ENCODE results near the gene DHRS2. TPM values are rescaled to one million over a fixed set of nuclear protein-coding genes. Genes with fewer than 3 reads are reported as not detected.
"Not testable (repeated sequence)": the region's sequence is repeated elsewhere in the genome, so short reads cannot be mapped to it uniquely, and the experiment has no call there.

DHRS2 gene, protein sequence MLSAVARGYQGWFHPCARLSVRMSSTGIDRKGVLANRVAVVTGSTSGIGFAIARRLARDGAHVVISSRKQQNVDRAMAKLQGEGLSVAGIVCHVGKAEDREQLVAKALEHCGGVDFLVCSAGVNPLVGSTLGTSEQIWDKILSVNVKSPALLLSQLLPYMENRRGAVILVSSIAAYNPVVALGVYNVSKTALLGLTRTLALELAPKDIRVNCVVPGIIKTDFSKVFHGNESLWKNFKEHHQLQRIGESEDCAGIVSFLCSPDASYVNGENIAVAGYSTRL
- polyA plus RNA-seq (2013, experiment 1 of 2), result 1.3 TPM
- 0.20 TPM for polyA plus RNA-seq (2013, experiment 2 of 2)

DNA sequence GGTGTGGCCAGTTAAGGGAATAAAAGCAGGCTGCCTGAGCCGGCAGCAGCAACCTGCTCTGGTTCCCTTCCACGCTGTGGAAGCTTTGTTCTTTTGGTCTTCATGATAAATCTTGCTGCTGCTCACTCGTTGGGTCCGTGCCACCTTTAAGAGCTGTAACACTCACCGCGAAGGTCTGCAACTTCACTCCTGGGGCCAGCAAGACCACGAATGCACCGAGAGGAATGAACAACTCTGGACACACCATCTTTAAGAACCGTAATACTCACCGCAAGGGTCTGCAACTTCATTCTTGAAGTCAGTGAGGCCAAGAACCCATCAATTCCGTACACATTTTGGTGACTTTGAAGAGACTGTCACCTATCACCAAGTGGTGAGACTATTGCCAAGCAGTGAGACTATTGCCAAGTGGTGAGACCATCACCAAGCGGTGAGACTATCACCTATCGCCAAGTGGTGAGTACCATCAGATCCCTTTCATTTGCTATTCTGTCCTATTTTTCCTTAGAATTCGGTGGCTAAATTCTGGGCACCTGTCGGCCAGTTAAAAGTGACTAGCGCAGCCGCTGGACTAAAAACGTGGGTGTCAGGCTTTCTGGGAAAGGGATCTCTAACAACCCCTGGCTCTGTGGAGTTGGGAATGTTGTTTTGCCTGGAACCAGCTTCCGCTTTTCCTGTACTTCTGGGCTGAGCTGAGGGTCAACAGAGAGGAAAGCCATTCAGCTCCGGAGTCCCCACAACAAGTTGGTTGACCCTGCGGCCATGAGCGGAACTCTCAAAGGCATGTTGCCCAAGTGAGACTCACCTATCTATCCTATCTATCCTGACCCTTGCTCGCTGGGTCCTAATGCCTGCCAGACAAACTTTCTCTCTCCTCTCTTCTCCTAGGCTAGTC, at the start of gene DHRS2:
Gene DHRS2 (plus strand): TSS at position 48 of the 895 bp plus-strand sequence. CDS start 2,501 bp downstream, outside the sequence.
- peaks cover 5% of the 10 kb centered on the region for H3K4me1 ChIP-seq (ENCODE audit: control insufficient read depth, insufficient read depth, low read length, poor library complexity, severe bottlenecking)
- no peak within 1 kb of the TSS for H3K4me3 ChIP-seq (ENCODE audit: extremely low read depth, insufficient read depth, low read length, poor library complexity, severe bottlenecking)
- H3K9me3 ChIP-seq (ENCODE audit: control insufficient read depth, low read length), result no peaks in the 10 kb centered on the region
- no peak within 1 kb of the TSS for H3K27ac ChIP-seq (ENCODE audit: low read depth, low read length, severe bottlenecking)
- 91 to 95% methylated on average over 23 of the region's 23 CpGs for WGBS, 2 experiments (ENCODE audit: insufficient coverage in 2 of 2)
- H3K36me3 ChIP-seq (ENCODE audit: control insufficient read depth, insufficient read depth, low read length), result no peaks in the 10 kb centered on the region

DNA sequence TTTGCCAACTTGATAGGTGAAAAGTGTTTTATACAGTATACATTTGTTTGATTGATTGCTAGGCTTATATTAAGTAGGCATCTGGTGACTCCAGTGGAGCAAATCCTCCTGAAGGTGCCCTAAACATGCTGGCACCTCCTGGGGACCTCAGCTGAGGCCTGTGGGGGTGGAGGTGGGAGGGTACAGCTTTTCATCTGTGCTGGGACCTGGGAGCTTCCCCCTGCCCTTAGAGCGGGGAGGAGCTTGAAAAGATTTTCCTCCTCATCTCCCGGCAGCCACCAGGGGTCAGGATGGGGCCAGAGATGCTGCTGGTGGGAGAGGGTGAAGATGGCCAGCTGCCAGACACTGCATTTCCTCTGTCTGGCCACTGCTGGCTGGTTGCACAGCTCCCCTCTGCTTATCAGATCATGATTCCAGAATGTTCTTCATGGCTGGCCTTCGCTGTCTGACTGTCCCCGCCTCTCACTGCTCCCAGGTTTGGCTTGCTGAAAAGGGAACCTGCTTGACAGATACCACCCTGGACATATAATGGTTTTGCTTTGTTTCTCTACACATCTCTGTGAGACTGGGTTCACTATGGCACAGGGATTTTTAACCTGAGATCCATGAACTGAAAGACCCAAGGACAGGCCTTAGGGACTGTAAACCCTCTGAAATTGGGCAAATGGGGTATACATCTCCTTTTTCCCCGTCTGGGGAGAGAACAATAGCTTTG, 47.1 kb upstream of the DHRS2 start:
- Histone ChIP-seq H3K4me1 (ENCODE audit: control insufficient read depth, insufficient read depth, low read length, poor library complexity, severe bottlenecking) (no peaks in the 10 kb centered on the region), H3K9me3 (ENCODE audit: control insufficient read depth, low read length) (no peaks in the 10 kb centered on the region), H3K4me3 (ENCODE audit: extremely low read depth, insufficient read depth, low read length, poor library complexity, severe bottlenecking) (no peak overlapping the region), H3K36me3 (ENCODE audit: control insufficient read depth, insufficient read depth, low read length) (no peaks in the 10 kb centered on the region), H3K27ac (ENCODE audit: low read depth, low read length, severe bottlenecking) (no peak overlapping the region)
- WGBS, 2 experiments (ENCODE audit: insufficient coverage in 2 of 2), result 0 to 15% methylated on average over 3 to 5 of the region's 5 CpGs

DNA sequence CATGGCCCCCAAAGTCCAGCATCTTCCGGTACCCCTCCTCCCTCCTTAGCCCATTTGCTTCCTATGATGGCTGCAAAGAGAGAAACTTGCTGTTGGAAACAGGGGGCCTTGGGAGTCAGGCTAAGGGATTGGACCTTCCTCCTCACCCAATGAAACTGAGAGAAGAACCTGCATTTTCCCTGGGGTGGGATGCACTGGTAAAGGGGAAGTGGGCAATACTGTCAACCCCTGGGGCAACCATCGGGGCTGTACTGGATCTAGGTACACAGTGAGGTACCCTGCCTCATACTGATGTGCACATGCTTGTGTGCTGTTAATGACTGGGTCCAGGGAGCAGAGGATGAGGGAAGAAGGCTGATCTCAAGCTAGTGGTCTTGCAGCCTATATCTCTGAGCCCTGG, 46.6 kb upstream of the DHRS2 start:
- Histone ChIP-seq H3K9me3 (ENCODE audit: control insufficient read depth, low read length) (no peaks in the 10 kb centered on the region), H3K27ac (ENCODE audit: low read depth, low read length, severe bottlenecking) (no peak overlapping the region), H3K4me1 (ENCODE audit: control insufficient read depth, insufficient read depth, low read length, poor library complexity, severe bottlenecking) (no peaks in the 10 kb centered on the region), H3K36me3 (ENCODE audit: control insufficient read depth, insufficient read depth, low read length) (no peaks in the 10 kb centered on the region), H3K4me3 (ENCODE audit: extremely low read depth, insufficient read depth, low read length, poor library complexity, severe bottlenecking) (no peak overlapping the region)
- 100% methylated on average over 1 to 2 of the region's 2 CpGs for WGBS, 2 experiments (ENCODE audit: insufficient coverage in 2 of 2)

DNA sequence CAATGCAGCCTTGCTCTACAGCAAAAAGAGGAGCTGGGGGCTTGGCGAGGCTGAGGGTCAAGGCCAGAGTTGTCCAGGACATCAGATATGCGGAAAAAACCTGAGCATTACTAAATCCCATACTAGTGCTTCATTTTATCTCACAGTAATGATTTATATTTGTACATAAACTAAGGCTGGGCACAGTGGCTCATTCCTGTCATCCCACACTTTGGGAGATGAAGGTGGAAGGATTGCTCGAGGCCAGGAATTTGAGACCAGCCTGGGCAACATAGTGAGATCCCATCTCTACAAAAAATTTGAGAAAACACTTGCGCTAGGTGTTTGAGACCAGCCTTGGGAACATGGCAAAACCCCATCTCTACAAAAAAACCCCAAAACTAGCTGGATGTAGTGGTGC, 46.0 kb upstream of the DHRS2 start:
- H3K9me3 ChIP-seq (ENCODE audit: control insufficient read depth, low read length), result no peaks in the 10 kb centered on the region
- 82 to 100% methylated on average over 1 to 2 of the region's 4 CpGs for WGBS, 2 experiments (ENCODE audit: insufficient coverage in 2 of 2)
- no peak overlapping the region for H3K4me3 ChIP-seq (ENCODE audit: extremely low read depth, insufficient read depth, low read length, poor library complexity, severe bottlenecking)

DNA sequence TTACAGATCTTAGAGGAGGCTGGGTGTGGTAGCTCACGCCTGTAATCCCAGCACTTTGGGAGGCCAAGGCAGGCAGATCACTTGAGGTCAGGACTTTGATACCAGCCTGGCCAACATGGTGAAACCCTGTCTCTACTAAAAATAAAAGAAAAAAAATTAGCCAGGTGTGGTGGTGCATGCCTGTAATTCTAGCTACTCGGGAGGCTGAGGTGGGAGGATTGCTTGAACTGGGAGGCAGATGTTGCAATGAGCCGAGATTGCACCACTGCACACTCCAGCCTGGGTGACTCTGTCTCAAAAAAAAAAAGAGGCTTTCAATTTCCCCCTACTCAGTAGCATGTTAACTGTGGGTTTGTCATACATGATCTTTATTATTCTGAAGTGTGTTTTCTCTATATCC, 42.0 kb upstream of the DHRS2 start:
- not testable (repeated sequence) for H3K27ac ChIP-seq (ENCODE audit: low read depth, low read length, severe bottlenecking); H3K36me3 ChIP-seq (ENCODE audit: control insufficient read depth, insufficient read depth, low read length); H3K4me1 ChIP-seq (ENCODE audit: control insufficient read depth, insufficient read depth, low read length, poor library complexity, severe bottlenecking); H3K9me3 ChIP-seq (ENCODE audit: control insufficient read depth, low read length); H3K4me3 ChIP-seq (ENCODE audit: extremely low read depth, insufficient read depth, low read length, poor library complexity, severe bottlenecking)
- WGBS, 2 experiments (ENCODE audit: insufficient coverage in 2 of 2), result 80% methylated on average over 2 of the region's 3 CpGs

More for the DNA sequence above, 46.0 kb upstream of the DHRS2 start:
- Histone ChIP-seq H3K36me3 (ENCODE audit: control insufficient read depth, insufficient read depth, low read length) (no peaks in the 10 kb centered on the region), H3K27ac (ENCODE audit: low read depth, low read length, severe bottlenecking) (no peak overlapping the region), H3K4me1 (ENCODE audit: control insufficient read depth, insufficient read depth, low read length, poor library complexity, severe bottlenecking) (no peaks in the 10 kb centered on the region)

DNA sequence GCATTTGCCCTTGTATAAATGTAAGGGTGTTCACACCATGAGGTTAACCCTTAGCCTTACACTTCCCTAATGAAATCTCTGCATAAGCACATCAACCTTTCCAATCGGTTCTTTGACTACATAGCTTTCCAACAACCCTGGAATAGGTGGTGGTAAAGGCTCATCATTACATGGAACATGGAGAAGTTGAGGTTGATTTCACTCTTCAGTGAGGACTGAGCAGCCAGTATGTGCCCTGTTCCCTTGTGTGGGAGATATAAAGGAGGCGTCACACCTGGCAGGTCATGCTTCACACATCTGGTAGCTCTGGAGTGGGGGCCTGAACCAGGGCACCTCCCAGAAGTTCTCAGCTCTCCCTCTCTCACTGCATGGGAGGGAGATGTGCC, 35.8 kb upstream of the DHRS2 start:
- H3K4me3 ChIP-seq (ENCODE audit: extremely low read depth, insufficient read depth, low read length, poor library complexity, severe bottlenecking), result no peak overlapping the region
- peaks cover 3% of the 10 kb centered on the region for H3K4me1 ChIP-seq (ENCODE audit: control insufficient read depth, insufficient read depth, low read length, poor library complexity, severe bottlenecking)
- 67 to 100% methylated on average over 1 of the region's 2 CpGs for WGBS, 2 experiments (ENCODE audit: insufficient coverage in 2 of 2)
- no peaks in the 10 kb centered on the region for H3K36me3 ChIP-seq (ENCODE audit: control insufficient read depth, insufficient read depth, low read length)
- no peaks in the 10 kb centered on the region for H3K9me3 ChIP-seq (ENCODE audit: control insufficient read depth, low read length)
- H3K27ac ChIP-seq (ENCODE audit: low read depth, low read length, severe bottlenecking), result no peak overlapping the region

DNA sequence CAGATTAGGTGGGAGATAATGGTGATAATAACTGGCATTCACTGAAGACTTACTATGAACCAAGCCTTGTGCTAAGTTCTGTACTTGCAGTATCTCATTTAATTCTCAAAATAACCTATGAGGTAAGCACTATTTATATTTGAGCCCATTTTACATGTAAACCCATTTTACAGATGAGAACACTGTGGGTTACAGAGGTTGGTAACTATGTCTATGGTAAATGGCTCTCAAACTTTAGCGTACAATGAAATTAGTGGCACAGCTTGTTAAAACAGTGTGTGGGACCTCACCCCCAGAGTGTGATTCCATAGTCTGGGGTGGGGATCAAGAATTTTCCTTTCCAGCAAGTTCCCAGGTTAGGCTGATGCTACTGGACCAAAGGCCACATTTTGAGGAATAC, 35.4 kb upstream of the DHRS2 start:
- Histone ChIP-seq H3K36me3 (ENCODE audit: control insufficient read depth, insufficient read depth, low read length) (no peaks in the 10 kb centered on the region), H3K27ac (ENCODE audit: low read depth, low read length, severe bottlenecking) (no peak overlapping the region), H3K4me3 (ENCODE audit: extremely low read depth, insufficient read depth, low read length, poor library complexity, severe bottlenecking) (no peak overlapping the region), H3K4me1 (ENCODE audit: control insufficient read depth, insufficient read depth, low read length, poor library complexity, severe bottlenecking) (peaks cover 3% of the 10 kb centered on the region), H3K9me3 (ENCODE audit: control insufficient read depth, low read length) (no peaks in the 10 kb centered on the region)
- WGBS, 2 experiments (ENCODE audit: insufficient coverage in 2 of 2), result no CpG with 5 or more reads among the region's 1 CpG

DNA sequence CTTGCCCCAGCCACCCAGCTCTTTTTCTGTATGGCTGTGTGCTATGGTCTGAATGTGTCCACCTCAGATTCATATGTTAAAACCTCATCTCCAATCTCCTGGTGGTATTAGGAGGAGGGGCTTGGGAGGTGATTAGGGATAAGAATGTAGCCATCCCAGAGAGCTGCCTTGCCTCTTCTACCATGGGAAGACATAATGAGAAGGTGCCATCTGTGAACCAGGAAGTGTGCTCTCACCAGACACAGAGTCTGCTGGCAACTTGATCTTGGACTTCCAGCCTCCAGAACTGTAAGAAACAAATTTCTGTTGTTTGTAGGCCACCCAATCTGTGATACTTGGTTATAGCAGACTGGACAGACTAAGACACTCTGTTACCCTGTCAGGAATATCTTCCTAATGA, 34.7 kb upstream of the DHRS2 start:
- no peaks in the 10 kb centered on the region for H3K9me3 ChIP-seq (ENCODE audit: control insufficient read depth, low read length)
- H3K4me1 ChIP-seq (ENCODE audit: control insufficient read depth, insufficient read depth, low read length, poor library complexity, severe bottlenecking), result peaks cover 3% of the 10 kb centered on the region
- no peaks in the 10 kb centered on the region for H3K36me3 ChIP-seq (ENCODE audit: control insufficient read depth, insufficient read depth, low read length)
- H3K27ac ChIP-seq (ENCODE audit: low read depth, low read length, severe bottlenecking), result no peak overlapping the region
- H3K4me3 ChIP-seq (ENCODE audit: extremely low read depth, insufficient read depth, low read length, poor library complexity, severe bottlenecking), result no peak overlapping the region

DNA sequence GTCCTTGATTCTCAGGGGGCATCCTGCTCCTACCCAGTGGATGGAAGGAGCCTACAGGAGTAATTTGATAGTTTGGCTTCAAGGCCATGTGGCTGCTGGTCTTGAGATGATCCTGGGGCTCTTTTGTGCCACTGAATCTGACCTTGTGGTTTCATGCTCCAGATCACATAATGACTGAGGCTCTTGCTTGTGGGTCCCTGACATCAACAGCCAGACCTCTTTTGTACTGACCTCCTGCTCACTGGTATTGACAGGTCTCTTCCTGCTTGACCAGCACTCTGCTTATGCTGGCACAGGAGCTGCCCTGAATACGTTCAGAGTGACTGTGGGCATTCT, 34.4 kb upstream of the DHRS2 start:
- no peaks in the 10 kb centered on the region for H3K36me3 ChIP-seq (ENCODE audit: control insufficient read depth, insufficient read depth, low read length)
- H3K9me3 ChIP-seq (ENCODE audit: control insufficient read depth, low read length), result no peaks in the 10 kb centered on the region
- H3K4me1 ChIP-seq (ENCODE audit: control insufficient read depth, insufficient read depth, low read length, poor library complexity, severe bottlenecking), result peaks cover 3% of the 10 kb centered on the region
- no peak overlapping the region for H3K27ac ChIP-seq (ENCODE audit: low read depth, low read length, severe bottlenecking)
- 90 to 100% methylated on average over 1 of the region's 1 CpG for WGBS, 2 experiments (ENCODE audit: insufficient coverage in 2 of 2)
- H3K4me3 ChIP-seq (ENCODE audit: extremely low read depth, insufficient read depth, low read length, poor library complexity, severe bottlenecking), result no peak overlapping the region

DNA sequence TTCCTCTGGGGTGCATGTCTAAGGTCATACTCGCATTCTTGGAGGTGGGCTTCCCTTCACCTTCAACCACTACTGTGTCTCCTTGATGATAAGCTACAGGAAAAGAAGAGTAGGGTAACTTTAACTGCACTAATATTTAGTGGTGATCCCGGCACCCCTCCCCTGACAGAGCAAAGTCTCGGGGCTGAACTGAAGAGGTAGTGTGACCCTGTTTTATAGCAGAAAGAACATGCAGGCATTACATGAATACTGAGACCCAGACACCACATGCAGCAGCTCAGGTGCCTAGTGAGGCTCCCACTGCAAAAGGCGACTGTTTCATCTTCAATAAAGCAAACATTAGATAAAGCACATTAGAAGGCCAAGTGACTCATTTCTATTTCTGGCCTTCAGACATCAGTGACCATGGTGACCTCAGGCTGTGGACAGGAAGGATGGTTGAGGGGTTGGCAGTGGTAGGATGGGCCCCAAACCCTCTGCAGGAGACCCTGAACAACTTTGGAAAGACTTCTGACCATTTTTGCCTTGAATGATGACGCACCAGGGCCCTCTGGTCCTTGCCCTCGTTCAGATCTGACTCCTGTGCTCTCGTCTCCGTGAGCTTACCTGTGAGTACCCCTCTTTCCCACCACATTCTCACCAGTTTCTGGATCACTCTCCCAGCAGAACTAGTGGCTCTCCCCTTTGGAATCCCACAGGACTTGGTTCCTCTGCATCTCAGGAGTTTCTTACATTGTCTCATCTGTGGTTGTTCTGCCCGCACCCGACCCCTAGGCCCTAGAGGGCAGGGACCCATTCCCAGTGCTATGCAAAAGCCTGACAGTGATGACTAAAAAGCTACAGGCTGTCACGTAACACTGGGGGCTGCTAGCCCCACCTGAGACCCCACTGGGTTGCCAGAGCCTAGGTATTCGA, 33.7 kb upstream of the DHRS2 start:
- no peak overlapping the region for H3K4me3 ChIP-seq (ENCODE audit: extremely low read depth, insufficient read depth, low read length, poor library complexity, severe bottlenecking)
- 93% methylated on average over 11 of the region's 12 CpGs for WGBS, 2 experiments (ENCODE audit: insufficient coverage in 2 of 2)
- no peaks in the 10 kb centered on the region for H3K9me3 ChIP-seq (ENCODE audit: control insufficient read depth, low read length)
- peaks cover 3% of the 10 kb centered on the region for H3K4me1 ChIP-seq (ENCODE audit: control insufficient read depth, insufficient read depth, low read length, poor library complexity, severe bottlenecking)
- no peaks in the 10 kb centered on the region for H3K36me3 ChIP-seq (ENCODE audit: control insufficient read depth, insufficient read depth, low read length)
- no peak overlapping the region for H3K27ac ChIP-seq (ENCODE audit: low read depth, low read length, severe bottlenecking)

All from mesodermal cell (in vitro differentiated cells).